Head of caudate nucleus (tissue), 42 donors: ENCODE data around the gene KRT6B.

ENCODE experiments used
- DNase-seq, 42 donors: peaks; one replicate each; pipeline versions ENCODE4 v3.0.0 to v3.0.0-alpha.2; 2020 to 2021; ENCODE audit warnings: mixed read lengths in 7 of 42
- intact Hi-C: fragments of 100-400 bp; cut with DNase I; formaldehyde crosslinking; loops from one replicate; pipeline ENCODE4 v1.15.0; 2022

The KRT6B gene

GRCh38 chr12:52399756-52400155, 52.2 kb downstream of the KRT6B start:
- intact Hi-C loops: no loop called here
- DNase-seq: no peak

GRCh38 chr12:52398176-52398575, 53.8 kb downstream of the KRT6B start:
- no peak for DNase-seq
- intact Hi-C loops: no loop called here

- no peak for DNase-seq
- intact Hi-C loops: no loop called here
These were observed 55.3 kb downstream of the KRT6B start for GRCh38 chr12:52396656-52397055.
